SKM-1 (cell line): ENCODE results near the gene ARHGAP24.
"Not testable (repeated sequence)": the region's sequence is repeated elsewhere in the genome, so short reads cannot be mapped to it uniquely, and the experiment has no call there.

ENCODE experiments used
- DNase-seq: peaks from one replicate; lab custom pipeline; 2025; ENCODE audit not compliant: unreplicated experiment; lab: John Stamatoyannopoulos, UW

ARHGAP24 gene

DNA sequence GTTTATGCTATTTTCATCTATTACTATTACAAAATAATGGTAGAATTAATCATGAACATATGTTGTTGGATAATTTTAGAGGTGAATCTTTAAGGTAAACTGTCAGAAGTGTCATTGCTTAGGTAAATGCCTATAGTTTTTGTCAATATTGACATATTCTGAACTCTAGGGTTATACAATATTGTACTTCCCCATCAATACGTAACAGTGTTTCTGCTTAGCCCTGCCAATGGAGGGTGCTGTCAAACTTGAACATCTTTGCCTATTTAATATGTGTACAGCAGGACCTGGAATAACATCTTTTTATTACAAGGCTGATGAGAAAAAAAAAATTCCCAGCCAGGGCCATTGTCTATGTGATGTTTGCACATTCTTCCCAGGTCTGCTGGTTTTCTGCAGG is 40.8 kb downstream of the ARHGAP24 start:
- DNase-seq, result no peak

DNA sequence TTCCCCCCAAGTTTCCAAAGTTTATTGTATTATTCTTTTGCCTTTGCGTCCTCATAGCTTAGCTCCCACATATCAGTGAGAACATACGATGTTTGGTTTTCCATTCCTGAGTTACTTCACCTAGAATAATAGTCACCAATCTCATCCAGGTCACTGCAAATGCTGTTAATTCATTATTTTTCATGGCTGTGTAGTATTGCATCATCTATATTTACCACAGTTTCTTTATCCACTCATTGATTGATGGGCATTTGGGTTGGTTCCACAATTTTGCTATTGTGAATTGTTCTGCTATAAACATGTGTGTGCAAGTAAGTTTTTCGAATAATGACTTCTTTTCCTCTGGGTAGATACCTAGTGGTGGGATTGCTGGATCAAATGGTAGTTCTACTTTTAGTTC is 43.6 kb downstream of the ARHGAP24 start:
- DNase-seq, result not testable (repeated sequence)

DNA sequence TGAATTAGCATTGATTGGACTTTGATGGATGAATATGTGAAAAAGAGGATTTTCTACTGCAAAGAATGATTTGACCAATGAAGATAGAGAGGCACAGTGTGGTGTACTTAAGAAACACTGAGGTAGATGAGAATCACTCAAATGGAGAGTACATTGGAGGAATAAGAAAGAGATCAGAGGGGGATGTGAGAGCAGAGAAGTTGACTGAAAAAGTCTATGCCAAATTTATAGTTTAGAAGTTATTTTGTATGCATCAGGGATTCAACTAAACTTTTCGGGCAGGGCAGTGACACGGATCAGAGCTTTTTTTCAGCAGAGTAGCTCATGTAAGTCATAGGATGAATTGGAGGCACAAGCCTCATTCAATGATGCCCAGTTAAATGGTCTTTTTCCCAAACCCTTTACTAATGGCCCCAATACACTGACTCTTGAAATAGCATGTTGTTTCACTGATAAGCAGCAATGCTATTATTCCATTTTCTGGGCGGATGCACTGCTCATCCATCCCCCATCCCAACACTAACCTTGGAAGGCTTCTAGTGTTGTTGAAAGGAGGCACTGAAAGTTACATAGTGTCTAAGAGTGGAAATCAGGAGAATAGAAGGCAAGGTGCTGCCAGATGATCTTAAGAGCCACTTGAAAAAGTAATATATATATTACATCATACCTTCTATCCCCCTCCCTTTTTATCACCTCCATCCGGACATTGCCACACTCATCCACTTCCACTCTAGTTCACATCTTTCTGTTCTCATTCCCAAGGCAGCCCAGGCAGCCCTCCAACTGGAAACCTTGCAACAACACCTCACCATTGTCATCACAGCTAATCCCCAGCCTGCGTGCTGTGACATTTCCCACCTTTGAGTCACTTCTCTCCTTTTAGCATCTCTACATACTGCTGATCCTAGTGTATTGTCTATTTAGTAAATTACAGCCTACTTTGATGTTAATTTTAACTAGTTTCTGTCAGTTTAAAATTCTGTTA is 46.1 kb downstream of the ARHGAP24 start:
- no peak for DNase-seq

DNA sequence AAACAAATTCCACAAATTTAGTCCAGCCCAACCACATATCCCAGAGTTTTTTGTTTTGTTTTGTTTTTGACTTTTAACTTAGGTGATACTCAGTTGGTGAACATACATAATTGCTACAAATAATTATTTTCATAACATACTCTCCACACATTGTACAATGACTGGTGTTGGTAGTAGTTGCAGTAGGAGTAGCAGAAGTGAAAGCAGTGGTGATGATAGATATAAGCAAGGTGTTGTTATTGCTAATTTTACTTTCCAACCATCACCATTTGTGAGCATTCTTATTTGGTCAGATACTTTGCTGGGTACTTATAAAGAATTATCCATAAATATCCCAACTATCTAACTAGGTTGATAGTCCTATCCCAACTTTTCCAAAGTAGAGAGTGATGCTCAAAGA is 47.3 kb downstream of the ARHGAP24 start:
- DNase-seq, result no peak

DNA sequence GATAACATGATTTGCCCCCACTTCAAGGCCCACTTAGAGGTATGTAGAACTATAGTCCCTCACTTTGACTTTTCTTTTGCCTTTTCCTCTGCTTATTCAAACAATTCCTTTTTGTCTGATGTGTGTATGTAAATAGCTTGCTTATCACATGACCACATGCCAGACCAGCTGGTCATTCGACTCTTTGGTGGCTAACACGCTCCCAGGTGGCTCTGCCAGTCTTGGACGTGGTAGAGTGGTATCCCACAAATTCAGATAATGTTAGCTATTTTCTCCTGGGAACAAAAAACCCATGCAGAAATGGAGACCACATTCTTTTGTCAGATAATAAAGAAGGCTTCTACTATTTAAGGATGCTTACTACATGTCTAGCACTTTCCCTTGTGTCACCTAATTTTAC is 47.9 kb downstream of the ARHGAP24 start:
- DNase-seq, result no peak

DNA sequence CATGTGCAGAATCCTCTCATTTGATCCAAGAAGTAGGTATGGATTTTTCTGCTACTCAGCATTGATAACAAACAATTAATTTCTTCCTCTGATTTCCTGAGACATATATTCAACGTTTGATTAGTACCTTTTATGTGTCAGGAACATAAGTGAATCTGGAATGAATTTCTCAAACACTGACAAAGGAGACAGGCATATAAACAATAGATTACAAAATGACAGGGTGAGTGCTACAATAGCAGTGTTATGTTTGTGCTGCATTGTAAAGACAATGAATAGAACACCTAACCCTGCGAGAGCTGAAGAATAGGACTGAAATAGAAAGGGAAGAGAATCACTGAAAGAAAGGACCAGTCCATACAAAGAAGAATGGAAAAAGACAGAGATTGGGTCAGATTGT is 52.9 kb downstream of the ARHGAP24 start:
- no peak for DNase-seq

DNA sequence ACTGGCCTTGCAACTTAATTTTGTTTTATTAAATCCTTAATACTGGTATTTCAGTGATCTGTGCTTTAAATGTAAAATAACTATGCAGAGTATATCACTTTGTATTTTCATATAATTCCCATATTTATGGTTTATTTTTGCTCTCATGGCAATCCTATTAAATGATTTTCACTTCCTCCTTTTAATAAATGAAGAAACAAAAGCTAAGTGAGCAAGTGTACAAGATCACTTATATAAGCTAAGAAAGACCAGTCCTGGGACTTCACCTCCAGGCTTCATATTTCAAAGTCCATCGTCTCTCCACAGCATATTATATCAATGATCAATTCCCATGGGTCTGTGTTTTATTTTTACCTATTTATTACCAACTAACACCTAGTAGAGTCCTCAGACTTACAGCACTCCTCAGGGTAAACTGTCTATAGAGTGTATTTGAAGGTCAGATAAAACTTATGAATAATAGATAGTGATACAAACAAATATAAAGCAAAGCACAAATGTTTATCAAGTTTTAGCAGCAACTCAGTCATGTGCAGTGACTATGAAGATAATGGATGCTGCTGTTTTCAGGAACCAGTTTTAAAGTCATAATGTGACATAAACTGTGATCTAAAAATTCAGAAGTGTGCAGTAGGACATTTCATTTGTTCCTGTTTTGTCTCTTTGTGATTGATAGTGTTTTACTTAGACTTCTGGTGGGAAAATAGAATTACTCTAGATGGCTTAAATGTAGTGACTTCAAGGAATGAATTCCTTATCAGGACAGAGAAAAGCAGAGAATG is 56.8 kb downstream of the ARHGAP24 start:
- no peak for DNase-seq

DNA sequence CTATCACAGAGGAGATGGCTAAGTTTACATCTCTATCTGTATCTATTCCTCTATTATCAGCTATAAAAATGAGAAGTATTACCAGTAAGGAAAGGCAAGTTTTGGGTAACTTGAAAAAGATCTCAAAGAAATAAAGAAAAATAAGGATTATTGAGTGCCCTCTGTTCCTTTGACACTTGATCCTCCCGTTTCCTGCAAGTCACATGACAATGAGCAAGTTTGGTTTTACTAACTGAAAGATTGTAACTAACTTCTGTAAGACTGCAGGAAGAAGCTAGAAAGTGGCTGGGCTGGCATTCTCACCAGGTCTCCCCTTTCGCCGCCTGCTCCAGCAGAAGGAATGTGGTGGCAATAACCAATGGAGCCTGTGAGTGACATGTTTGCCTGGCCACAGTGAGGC is 59.2 kb downstream of the ARHGAP24 start:
- DNase-seq, result no peak

DNA sequence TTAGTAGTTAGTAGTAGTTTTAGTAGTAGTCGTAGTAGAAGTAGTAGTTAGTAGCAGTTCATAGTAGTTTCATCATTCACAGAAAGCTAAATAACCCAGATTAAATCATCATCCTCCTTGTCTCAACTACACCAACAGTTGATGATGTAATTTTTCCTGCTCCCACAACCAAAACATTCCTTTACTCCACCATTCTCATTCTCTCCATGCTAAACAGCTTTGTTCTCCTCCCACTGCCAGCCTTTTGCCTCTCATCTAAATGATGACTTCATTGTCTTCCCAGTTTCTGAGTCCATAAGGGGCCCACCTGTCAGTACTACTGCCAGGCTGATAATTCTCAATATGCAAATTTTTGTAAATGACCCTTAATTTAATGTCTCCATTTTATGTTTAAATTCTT is 68.9 kb downstream of the ARHGAP24 start:
- DNase-seq, result no peak

DNA sequence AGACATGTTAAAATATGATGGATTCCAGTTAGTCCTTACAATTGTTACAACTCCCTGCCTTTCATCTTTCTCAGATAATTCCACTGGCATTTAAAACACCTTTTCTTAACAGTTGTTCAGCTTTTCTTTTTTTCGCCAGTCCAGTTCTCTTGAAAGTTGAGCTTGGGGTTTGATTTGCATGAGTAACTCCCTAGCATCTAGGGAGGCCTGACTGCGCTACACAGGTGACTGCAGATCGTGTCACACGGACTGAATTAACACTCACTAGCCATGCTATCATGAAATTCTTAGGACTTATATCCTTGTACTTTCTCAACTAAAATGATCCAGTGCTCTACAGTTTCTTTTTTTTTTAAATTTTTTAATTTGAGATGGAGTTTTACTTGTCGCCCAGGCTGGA is 69.8 kb downstream of the ARHGAP24 start:
- DNase-seq, result no peak

DNA sequence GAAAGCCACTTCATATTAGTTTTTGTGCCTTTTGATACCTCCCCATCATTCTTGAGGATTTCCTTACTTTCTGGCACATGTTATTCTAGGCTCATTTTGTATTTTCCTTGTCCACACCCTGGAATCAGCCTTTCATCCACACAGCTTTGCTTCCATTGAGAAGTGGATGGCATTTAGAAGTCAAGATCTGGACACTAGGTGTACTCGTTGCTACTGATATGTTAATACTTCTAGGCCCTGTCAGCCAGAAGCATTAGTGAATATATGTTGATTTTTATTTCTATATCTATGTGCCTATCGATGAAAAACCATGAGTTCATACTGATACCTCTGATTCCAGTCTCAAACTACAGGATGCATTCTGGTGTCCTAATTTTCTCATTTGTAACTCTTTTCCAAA is 73.2 kb downstream of the ARHGAP24 start:
- no peak for DNase-seq

DNA sequence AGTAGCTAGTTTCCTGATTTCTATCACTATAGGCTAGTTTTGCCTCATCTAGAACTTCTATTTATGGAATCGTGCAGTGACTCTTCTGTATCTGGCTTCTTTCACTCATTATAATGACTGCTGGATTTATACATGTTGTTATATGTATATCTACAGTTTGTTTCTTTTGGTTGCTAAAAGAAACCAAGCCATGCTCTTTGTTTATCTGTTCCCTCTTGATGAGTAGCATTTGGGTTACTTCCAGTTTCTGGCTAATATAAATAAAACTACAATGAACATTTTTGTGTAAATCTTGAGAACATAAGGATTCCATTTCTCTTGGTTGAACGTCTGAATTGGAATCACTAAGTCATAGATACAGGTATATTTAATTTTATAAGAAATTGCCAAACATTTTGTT is 73.9 kb downstream of the ARHGAP24 start:
- DNase-seq, result no peak

DNA sequence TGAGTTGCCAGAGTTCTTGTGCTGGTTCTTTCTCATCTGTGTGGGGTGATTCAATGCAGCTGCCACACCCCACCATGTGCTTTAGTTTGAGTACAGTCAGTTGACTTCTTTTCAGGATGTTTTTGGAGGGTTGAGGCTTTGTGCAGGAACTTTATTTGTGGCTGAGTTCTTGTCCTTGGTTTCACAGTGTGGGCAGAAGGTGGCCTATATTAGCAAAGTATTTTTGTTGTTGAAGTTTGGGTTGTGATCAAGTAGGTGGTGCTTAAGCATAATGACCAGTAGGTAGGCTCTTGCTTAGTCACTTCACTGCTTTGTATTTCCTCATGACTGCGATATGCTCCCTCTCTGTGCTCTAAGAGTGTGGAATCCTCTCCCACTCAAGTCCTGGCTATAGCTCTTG is 80.3 kb downstream of the ARHGAP24 start:
- no peak for DNase-seq

DNA sequence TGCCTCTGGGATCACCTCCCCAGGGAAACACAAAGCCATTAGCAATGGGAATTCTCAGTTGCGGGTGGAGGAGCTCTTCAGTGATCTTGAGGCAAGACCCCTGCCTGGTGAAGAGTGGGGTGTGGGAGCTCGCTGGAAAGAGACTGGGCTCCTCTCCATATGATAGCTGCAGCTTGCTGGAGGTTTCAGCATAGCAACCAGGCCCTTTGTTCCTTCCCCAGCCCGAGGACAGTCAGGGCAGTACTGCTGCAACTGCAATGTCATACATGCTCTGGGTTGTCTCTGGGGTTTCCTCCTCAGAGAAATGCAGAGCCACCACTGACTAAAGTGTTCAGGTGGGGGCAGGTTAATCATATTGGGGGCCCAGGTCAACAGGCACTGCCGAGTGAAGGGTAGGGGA is 81.3 kb downstream of the ARHGAP24 start:
- DNase-seq, result no peak

DNA sequence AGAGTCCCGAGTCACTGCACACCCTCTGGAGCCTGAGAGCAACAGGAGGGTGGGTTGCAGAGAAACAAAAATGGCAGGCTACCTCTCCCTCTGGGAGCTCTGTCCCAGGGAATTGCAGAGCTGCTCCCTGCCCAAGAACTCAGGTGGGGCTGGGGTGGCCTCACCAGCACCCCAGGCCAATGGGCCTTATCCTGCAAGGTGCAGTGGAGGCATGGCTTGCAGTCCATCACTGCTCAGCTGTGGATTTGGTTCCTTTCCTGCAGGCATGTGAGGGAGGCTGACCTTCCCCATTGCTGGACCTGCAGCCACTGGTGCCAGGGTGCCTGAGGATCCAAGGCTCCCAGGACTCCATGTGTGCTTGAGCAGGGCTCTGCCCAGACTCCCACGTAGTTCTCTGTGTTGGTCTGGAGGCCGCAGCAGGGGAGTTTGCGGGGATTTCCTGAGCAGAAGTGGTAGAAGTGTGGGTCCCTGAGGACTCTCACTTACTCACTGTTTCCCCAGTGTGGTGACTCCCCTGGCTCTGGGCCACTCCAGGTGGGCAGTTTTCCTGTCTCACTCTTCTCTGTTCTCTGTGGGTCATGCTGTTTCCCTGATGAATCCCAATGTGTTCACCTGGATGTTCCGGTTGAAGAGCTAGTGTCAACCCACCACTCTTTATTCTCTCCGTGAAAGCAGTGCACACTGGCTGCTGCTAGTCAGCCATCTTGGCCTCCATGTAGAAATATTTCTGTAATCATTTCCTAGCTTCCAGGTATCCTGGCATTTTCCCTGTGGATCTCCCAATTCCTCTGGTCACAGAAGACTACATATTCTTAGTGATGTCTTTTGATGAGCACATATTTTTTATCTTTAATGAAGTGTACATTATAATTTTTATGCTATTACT is 82.3 kb downstream of the ARHGAP24 start:
- DNase-seq, result no peak

DNA sequence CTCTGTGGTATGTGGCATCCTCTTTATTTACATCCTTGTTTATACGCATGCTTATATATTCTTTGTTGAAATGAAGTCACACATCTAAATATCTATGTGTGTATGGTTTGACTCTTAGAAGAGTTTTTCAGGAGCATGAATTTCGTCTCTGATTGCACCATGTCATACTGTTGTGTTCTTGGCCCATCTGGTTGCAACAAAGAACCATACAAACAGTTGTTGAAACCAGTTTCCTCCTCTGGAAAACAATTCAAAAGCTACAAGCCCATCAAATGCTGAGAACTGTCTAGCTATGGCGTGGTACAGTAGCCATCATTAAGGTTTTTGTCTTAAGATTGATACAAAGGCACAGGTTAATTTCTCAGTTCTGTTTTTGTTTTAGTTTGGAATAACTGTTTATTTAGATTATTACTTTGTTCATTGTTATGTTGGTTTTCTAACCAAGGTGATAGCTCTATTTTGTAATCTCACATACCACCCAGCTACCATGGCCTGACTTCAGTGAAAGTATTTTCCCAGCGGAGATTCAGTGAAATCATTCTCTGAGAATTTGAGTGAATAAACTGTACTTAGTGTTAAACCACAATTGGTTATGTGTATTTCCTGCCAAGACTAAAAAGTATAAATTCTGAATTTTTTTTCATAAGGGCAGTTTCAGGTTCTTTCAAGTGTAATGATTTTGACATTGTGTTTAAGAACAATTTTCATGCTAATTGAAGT is 91.0 kb downstream of the ARHGAP24 start:
- no peak for DNase-seq

DNA sequence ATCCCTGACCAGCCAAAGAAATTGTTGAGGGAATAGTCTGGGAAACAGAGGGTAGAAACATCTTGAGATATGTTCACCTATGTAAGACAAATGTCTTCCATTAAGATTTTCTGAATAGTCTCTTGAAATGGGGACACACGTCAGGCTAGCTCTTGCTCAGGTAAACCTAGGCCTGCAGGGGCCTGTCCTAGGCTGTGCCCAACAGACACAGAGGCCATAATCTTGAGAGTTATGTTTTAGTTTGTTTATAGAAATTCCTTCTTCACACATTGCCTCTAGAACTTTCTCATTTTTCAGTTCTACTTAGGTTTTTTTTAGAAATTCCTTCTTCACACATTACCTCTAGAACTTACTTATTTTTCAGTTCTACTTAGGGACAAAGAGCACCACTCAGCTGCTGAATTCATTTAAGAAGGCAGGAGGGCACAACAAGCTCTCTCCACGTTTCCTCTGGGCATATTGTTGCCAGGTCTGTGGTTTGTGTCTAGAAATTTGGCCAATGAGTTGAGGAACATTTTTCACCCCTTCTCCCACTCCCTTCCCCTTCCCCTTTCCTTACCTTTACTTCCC is 94.9 kb downstream of the ARHGAP24 start:
- DNase-seq, result no peak

DNA sequence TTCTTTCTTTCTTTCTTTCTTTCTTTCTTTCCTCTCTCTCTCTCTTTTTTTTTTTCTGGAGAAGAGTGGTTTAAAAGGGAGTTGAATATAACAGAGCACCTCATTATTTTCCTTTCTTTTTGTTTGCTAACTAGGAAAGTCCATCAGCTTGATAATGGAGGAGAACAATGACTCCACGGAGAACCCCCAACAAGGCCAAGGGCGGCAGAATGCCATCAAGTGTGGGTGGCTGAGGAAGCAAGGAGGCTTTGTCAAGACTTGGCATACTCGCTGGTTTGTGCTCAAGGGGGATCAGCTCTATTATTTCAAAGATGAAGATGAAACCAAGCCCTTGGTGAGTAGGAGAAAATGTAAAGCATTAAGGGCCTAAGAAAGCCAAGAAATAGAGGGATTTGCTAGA is 95.4 kb downstream of the ARHGAP24 start:
- DNase-seq, result no peak

DNA sequence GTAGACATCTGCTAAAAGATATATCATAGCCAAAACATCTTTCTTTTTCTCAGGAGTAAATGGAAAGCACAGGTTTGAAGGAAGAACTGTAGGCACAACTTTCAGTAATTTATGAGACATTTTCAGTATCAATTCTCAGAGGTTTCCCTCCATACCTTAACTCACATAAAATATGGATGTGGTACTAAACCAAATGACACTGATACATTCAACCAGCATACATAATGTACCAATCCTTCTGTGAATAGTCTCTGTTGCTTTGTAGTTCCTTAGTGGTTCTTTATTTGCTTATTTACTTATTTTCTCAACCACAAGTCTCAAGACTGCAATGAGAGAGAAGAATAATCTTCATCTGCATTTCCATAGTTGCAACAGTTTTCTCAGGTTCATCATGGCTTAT is 96.1 kb downstream of the ARHGAP24 start:
- DNase-seq, result no peak

DNA sequence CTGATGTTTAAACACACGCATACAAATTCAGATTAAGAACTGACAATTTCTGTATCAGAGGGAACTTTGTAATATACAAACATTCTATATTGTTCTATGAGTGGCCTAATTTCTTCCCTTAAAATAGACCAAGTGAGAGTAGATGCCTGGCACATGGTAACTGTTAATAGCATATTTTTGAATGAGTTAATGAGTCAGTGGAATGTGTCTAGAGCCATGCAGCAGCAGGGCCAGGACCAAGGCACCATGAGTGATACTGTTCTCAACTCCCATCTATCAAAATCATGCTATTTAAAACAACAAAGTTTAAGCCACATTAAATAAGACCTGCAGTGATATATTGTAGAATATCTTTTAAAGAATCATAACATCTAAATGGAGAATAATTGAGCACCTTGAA is 98.3 kb downstream of the ARHGAP24 start:
- no peak for DNase-seq
